ENCODE measurements around the gene NAT9. TPM values are rescaled to one million over a fixed set of nuclear protein-coding genes. Genes with fewer than 3 reads are reported as not detected.
A peak's percentile ranks its signal among the peaks of the same experiment; 100 is the strongest.

Gene NAT9
- total RNA-seq, 1 experiment from 2014 or later = 21.9 TPM

- DNase-seq (ENCODE audit: low read depth) = no peak
Measured at GRCh38 chr17:74763565-74764387, 12.4 kb downstream of the NAT9 start.

DNA sequence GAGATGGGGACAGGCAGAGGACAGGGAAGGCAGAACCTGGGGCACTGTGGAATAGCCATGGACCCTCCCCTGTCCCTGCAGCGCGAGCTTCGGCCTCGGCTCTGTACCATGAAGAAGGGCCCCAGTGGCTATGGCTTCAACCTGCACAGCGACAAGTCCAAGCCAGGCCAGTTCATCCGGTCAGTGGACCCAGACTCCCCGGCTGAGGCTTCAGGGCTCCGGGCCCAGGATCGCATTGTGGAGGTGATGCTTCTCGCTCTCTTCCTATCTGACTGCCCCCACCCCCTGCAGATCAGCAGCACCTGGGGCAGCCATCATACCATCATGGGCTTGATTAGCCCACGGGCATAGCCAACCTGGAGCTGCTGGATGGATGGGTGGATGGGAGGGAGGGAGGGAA is 14.2 kb downstream of the NAT9 start:
- no peak for DNase-seq (ENCODE audit: low read depth)

GRCh38 chr17:74761419-74761818 is 14.7 kb downstream of the NAT9 start:
- DNase-seq (ENCODE audit: low read depth) = no peak

GRCh38 chr17:74760404-74761105 is 15.6 kb downstream of the NAT9 start:
- no peak for DNase-seq (ENCODE audit: low read depth)

- no peak for DNase-seq (ENCODE audit: low read depth)
Measured at GRCh38 chr17:74759941-74760340, 16.2 kb downstream of the NAT9 start.

GRCh38 chr17:74759243-74759801 is 16.8 kb downstream of the NAT9 start:
- peak; percentile 63 for DNase-seq (ENCODE audit: low read depth)

DNA sequence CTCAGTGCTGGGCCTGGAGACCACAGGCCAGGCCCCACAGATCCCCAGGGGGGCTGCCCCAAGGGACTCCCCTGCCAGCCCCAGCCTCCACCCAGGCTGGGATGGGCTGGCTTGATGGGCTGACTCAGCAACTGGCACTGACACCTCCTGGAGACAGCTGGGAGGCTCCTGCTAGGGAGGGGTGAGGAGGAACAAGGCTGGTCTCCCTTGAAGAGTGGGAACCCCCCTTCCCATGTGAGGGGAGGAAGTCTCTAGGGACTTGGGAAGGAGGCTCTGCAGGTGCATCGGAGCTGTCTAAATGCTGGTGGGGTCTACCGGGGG is 17.3 kb downstream of the NAT9 start:
- DNase-seq (ENCODE audit: low read depth) = no peak

DNA sequence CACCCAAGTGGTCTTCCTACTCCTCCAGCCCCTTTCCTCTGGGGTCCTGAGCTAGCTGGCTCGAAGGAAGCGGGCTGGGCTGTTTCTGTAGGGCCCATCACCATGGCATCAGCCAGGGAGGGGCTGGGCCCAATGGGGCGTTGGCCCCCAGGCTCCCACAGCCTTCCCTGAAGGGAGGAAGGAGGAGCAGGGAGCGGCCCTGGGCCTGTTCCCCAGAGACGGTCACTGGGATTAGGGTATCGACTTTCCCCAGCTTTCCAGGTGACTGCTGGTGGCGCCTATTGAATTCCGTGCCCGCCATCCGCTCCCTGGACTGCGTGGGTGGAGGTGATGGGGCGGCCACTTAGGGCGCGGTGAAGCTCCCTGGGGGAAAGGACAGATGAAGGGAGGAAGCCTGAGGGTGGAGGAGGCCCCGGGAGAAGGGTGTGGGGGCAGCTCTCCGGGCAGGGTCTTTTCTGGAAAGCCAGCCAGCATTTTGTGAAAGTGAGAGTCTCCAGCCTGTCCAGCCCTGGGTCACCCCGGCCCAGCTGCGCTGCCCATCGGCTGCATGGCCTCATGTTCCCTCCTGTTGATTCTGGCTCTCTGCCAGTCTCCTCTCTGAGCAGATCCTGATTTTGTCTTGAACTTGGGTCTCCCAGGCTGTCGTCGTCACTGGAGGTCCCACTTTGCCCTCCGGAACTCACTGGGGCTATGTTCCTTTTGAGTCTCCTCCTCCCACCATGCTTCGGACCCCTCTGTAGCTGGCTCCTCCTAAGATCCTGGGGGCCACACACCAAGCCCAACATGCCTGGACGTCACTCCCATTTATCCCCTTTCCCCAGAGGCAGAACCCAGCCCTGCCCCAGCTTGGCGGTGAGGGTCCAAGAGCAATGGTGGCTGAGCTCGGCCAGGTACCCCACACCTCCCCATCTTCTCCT is 18.0 kb downstream of the NAT9 start:
- DNase-seq (ENCODE audit: low read depth) = no peak

DNA sequence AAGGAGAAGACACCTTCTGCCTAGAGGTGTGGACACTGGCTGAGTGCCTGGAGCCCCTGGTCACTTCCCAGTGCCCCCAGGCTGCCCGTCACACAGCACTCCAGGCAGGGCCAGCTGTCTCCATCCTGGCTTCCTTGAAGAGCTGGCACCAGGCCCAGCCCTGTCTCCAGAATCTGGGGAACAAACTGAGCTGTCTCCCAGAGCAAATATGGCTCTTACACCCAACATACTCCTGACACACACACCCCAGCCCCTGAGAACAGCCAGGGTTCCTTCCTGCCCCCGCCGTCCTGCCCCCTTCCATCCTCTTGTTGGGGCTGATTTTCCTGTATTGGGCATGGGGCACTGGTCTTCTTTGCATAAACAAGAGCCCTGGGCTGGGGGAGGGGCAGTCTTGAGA is 18.6 kb downstream of the NAT9 start:
- no peak for DNase-seq (ENCODE audit: low read depth)

DNA sequence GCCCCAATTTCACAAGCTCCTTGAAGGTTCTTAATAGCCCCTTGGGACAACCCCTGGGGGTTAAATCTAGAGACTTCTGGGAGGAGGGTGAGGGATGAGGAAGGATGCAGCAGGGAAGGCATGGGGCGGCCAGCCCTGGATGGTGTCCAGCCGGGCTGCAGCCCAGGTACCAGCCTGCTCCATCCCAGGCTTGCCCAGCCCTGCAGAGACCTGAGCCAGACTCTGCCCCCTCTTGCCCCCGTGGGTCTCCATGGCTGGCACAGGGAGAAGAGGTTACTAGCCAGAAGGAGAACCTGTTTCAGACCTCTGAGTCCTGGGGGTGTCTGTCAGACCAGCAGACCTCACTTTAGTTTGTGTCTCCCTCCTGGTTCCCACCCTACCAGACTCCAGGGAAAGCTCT is 19.3 kb downstream of the NAT9 start:
- no peak for DNase-seq (ENCODE audit: low read depth)

DNA sequence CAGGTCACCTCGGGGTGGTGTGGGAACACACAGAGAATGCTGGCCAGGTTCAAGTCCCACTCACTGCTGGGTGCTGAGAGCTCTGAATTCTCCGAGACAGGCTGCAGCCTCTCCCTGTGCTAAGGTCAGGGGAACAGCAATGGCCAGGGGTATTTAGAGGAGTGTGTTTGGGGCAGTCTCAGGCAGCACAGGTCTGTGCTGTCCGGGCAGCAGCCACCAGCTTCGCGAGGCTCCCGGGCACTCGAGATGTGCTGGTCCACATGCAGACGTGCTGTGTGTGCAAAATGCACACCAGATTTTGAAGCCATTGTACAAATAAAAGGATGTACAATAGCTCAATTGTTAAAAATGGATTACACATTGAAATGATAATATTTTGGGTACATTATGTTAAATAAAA is 20.6 kb downstream of the NAT9 start:
- no peak for DNase-seq (ENCODE audit: low read depth)

- no peak for DNase-seq (ENCODE audit: low read depth)
Measured at GRCh38 chr17:74754832-74755231, 21.3 kb downstream of the NAT9 start.

GRCh38 chr17:74752822-74753401 is 23.2 kb downstream of the NAT9 start:
- DNase-seq (ENCODE audit: low read depth) = no peak

DNA sequence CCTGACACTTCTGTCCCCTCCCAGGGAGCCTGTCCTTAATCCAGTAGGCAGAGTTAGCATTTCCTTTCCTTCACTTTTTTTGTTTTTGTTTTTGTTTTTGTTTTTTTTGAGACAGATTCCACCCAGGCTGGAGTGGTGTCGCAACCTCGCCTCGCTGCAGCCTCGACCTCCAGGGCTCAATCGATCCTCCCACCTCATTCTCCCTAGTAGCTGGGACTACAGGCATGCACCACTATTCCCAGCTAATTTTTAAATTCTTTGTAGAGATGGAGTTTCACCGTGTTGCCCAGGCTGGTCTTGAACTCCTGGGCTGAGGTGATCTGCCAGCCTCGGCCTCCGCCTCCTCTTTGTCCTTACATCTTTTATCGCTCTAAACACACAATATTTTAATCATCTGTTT is 23.7 kb downstream of the NAT9 start:
- DNase-seq (ENCODE audit: low read depth) = no peak

DNA sequence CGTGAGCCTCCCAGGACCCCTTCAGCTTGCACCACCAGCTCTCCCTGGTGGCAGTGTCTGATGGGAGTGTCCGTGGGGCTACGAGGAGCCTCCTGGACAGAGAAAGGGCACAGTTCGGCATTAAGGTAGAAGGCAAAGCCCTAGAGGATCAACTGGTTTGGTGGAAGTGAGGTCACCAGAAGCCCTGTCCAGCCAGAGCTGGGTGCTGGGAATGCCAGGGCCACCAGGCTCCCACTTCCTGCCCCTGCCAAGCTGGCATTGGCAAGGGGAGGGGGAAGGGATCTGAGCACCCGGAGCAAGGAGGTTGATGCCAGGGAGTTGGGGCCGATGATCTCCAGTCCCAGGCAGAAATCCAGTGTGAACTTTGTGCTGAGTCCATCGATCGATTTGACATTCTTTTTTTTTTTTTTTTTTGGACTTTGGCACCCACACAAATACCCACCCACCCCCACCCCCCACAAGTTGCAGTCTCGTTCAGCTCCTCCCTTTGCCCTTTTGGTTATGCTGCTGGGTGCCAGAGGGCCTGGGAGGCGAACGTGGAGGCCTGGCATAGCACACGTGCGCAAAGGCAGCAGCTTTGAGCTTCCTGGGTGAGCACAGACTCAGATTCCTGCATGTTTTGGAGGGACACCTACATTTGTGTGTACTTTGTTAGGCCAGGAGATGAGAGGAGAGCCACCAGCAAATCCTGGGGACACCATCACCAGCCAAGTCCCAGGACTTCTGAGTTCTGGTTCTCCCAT is 25.6 kb downstream of the NAT9 start:
- no peak for DNase-seq (ENCODE audit: low read depth)

GRCh38 chr17:74750039-74750326 is 26.2 kb downstream of the NAT9 start:
- no peak for DNase-seq (ENCODE audit: low read depth)

DNA sequence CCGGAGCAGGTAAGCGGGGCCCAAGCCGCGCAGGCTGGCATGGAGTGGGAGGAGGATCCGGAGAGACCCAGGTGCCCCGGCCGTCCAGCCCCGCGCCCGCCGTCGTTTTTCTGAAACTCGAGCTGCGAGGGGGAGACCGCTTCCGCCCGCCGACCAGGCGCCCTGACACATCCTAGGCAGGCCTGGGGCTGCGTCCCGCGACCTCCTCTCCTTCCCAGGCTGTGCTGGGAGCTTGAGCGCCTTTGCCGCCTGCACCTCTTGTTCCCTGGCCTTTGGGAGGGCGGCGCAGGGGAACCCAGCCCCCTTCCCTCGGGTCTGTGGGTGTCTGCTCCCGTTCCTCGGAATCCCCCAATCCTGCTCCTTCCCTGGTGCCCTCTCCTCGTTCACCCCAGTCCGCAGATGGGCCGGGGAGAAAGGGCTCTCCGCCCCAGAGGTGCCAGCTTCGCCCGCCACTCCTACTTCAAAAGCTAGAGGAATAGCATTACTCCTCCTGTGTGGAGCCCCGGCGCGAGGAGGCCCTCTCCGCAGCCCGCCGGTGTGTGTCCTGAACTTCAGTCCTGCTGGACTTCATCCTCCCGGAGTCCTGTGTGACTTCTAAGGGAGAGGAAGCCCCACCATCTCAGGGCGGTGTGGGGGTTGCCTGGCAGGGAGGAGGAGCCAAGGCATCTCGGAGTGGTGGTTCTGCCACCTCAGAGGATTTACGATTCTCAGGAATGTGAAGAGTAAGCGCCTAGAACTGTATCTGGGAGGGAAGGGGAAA is 26.7 kb downstream of the NAT9 start:
- no peak for DNase-seq (ENCODE audit: low read depth)

DNA sequence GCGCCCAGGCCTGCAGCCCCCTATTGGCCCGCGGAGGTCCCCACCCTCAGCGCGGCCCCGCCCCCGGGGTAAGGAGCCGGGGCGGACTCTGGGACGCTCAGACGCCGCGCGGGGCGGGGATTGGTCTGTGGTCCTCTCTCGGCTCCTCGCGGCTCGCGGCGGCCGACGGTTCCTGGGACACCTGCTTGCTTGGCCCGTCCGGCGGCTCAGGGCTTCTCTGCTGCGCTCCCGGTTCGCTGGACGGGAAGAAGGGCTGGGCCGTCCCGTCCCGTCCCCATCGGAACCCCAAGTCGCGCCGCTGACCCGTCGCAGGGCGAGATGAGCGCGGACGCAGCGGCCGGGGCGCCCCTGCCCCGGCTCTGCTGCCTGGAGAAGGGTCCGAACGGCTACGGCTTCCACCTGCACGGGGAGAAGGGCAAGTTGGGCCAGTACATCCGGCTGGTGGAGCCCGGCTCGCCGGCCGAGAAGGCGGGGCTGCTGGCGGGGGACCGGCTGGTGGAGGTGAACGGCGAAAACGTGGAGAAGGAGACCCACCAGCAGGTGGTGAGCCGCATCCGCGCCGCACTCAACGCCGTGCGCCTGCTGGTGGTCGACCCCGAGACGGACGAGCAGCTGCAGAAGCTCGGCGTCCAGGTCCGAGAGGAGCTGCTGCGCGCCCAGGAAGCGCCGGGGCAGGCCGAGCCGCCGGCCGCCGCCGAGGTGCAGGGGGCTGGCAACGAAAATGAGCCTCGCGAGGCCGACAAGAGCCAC is 27.4 kb downstream of the NAT9 start, which contains the start of gene NHERF1:
Gene NHERF1, plus strand, starts transcription at position 100 of the 750 bp plus-strand sequence. Its CDS starts 219 bp downstream, at position 319.
- DNase-seq (ENCODE audit: low read depth) = peak; percentile 91

DNA sequence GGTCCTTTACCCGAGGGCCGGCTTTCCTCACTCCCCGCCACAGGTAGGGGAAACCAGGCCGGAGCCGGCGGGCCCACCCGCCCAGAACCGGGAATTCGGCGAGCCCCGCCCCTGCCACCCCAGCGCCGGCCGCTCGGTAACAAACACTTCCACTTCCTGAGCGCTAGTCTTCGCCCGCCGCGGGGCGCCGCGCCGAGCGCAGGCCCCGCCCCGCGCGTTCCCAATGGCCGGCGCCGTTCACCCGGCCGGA is 27.9 kb downstream of the NAT9 start:
- no peak for DNase-seq (ENCODE audit: low read depth)
